Measurements from ENCODE around the gene SMS. TPM values are rescaled to one million over a fixed set of nuclear protein-coding genes. Genes with fewer than 3 reads are reported as not detected.

The SMS gene
- total RNA-seq (2021; ENCODE audit: unreplicated experiment): 172 TPM
- 186 TPM for polyA plus RNA-seq (2012; ENCODE audit: insufficient read length)
- percentile 94 among the genes with signal in this experiment for Bru-seq, nascent RNA
- BruChase-seq, experiment 1, labeled RNA remaining after a 2-hour chase: percentile 86 among the genes with signal in this experiment
- percentile 92 among the genes with signal in this experiment for BruChase-seq, experiment 2, labeled RNA remaining after a 6-hour chase
- long read RNA-seq, transcript SMS-202 (11 exons, 1,837 nt): major isoform, 226 of 271 reads
- long read RNA-seq, partial matches to known transcripts: 17 of 271 reads
- long read RNA-seq, other reads (novel, unspliced or antisense): 26 of 271 reads

GRCh38 chrX:21940356-21940829 lies at the start of gene SMS:
Gene SMS, plus strand, starts transcription at chrX:21940709. Its CDS starts 116 bp downstream, at chrX:21940825.
- in situ Hi-C loops (cut with HindIII; ENCODE audit: low pct_unique_long_range_greater_than_20kb, low sequenced_read_pairs): no loop called here
- peak; percentile 89 for ATAC-seq
- Histone ChIP-seq H3K27ac (ENCODE audit: low read length) (peak within 1 kb of the TSS; percentile 73), H3K36me3 (ENCODE audit: control insufficient read depth, insufficient read depth, low read length) (no peaks in the 10 kb centered on the region), H3K9me3 (ENCODE audit: control insufficient read depth, insufficient read depth, low read depth, low read length) (no peaks in the 10 kb centered on the region), H3K27me3 (ENCODE audit: control insufficient read depth, insufficient read depth, low read length) (no peaks in the 10 kb centered on the region), H3K4me3 (ENCODE audit: low read depth in 2 of 2, low read length in 2 of 2) (peak within 1 kb of the TSS; percentile 54 to 59), H3K4me1 (ENCODE audit: control insufficient read depth, insufficient read depth, low read length) (peaks cover 7% of the 10 kb centered on the region)
- TF ChIP-seq POLR2AphosphoS5 (IDR thresholded peaks at IDR 0.05; ENCODE audit: low read depth, low read length): peak; percentile 44; the same call in 1 of the 2 replicates
- no peak for TF ChIP-seq REST (IDR thresholded peaks at IDR 0.05; ENCODE audit: insufficient read depth in 1 of 2, low read depth in 2 of 2, low read length in 1 of 2)
- BruUV-seq (replicated peaks): no TSS peak
- ChIA-PET POLR2A (no interaction called here), CTCF (no interaction called here)
- intact Hi-C loops (cut with micrococcal nuclease; ENCODE audit: unreplicated experiment): no loop called here
- DNase-seq (ENCODE audit: low read depth, low spot score): no peak

- intact Hi-C loops (cut with micrococcal nuclease; ENCODE audit: unreplicated experiment) (no loop called here), in situ Hi-C loops (cut with HindIII; ENCODE audit: low pct_unique_long_range_greater_than_20kb, low sequenced_read_pairs) (no loop called here)
- CTCF ChIA-PET: interaction anchor here (0.6 kb wide), 1 partner anchor 606 kb away, joined by 4 read pairs; no protein-coding TSS in a partner anchor
- no peak overlapping the region for H3K27ac ChIP-seq (ENCODE audit: low read length)
- DNase-seq (ENCODE audit: low read depth, low spot score): no peak
- no peak for ATAC-seq
- POLR2A ChIA-PET: no interaction called here
- H3K9me3 ChIP-seq (ENCODE audit: control insufficient read depth, insufficient read depth, low read depth, low read length): no peaks in the 10 kb centered on the region
- no peak overlapping the region for H3K4me3 ChIP-seq (ENCODE audit: low read depth in 2 of 2, low read length in 2 of 2)
- TF ChIP-seq REST (IDR thresholded peaks at IDR 0.05; ENCODE audit: insufficient read depth in 1 of 2, low read depth in 2 of 2, low read length in 1 of 2): no peak
- no peak for TF ChIP-seq SIN3A (IDR thresholded peaks at IDR 0.05; ENCODE audit: borderline replicate concordance, insufficient read depth, low read depth, low read length)
- no peak for TF ChIP-seq POLR2AphosphoS5 (IDR thresholded peaks at IDR 0.05; ENCODE audit: low read depth, low read length)
- no peak for TF ChIP-seq CTCF (IDR thresholded peaks at IDR 0.05)
- TF ChIP-seq TCF7L2 (IDR thresholded peaks at IDR 0.05; ENCODE audit: low read depth, low read length): no peak
- no peaks in the 10 kb centered on the region for H3K4me1 ChIP-seq (ENCODE audit: control insufficient read depth, insufficient read depth, low read length)
- H3K36me3 ChIP-seq (ENCODE audit: control insufficient read depth, insufficient read depth, low read length): no peaks in the 10 kb centered on the region
- BruUV-seq (replicated peaks): no TSS peak
- H3K27me3 ChIP-seq (ENCODE audit: control insufficient read depth, insufficient read depth, low read length): no peaks in the 10 kb centered on the region
Observed at GRCh38 chrX:21905313-21905712, 35.2 kb upstream of the SMS start.
